Jurkat, Clone E6-1 (cell line): Measurements from ENCODE around the gene SLC44A5. TPM values are rescaled to one million over a fixed set of nuclear protein-coding genes. Genes with fewer than 3 reads are reported as not detected.
"Not testable (repeated sequence)": the region's sequence is repeated elsewhere in the genome, so short reads cannot be mapped to it uniquely, and the experiment has no call there.

ENCODE experiments used
- DNase-seq: peaks from one replicate; pipeline ENCODE4 v3.0.0-alpha.2; 2011; ENCODE audit warnings: low read depth, low spot score
- H3K4me3 ChIP-seq: 2 replicates; pipeline ENCODE4 v1.5.1; 2011; ENCODE audit warnings: mild to moderate bottlenecking, low read length, control low read depth, moderate library complexity
- polyA plus RNA-seq: library from polyadenylated mRNA; unstranded; fragments of >200 nt; gene quantifications from one replicate; pipeline ENCODE4 v1.2.1, GENCODE V29; 2012; ENCODE audit warnings: missing spikeins; ENCODE audit not compliant: insufficient read length, insufficient read depth

The SLC44A5 gene
- 0.90 TPM for polyA plus RNA-seq

GRCh38 chr1:75611014-75611413 is at the start of gene SLC44A5:
Gene SLC44A5 (minus strand): TSS chr1:75611114. CDS start chr1:75541447, 69,667 bp downstream.
- DNase-seq, result no peak
- H3K4me3 ChIP-seq, result no peak within 1 kb of the TSS

GRCh38 chr1:75655931-75656330 is 45.0 kb upstream of the SLC44A5 start:
- no peak for DNase-seq
- H3K4me3 ChIP-seq, result no peak overlapping the region

DNA sequence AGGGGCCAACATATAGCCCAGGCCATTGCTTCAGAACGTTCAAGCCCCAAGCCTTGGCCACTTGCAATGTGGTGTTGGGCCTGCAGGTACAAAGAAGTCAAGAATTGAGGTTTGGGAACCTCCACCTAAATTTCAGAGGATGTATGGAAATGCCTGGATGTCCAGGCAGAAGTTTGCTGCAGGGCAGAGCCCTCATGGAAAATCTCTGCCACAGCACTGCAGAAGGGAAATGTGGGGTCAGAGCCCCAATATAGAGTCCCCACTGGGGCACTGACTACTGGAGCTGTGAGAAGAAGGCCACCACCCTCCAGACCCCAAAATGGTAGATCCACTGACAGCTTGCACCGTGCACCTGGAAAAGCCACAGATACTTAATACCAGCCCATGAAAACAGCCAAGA is 36.3 kb upstream of the SLC44A5 start:
- DNase-seq, H3K4me3 ChIP-seq: not testable (repeated sequence)

DNA sequence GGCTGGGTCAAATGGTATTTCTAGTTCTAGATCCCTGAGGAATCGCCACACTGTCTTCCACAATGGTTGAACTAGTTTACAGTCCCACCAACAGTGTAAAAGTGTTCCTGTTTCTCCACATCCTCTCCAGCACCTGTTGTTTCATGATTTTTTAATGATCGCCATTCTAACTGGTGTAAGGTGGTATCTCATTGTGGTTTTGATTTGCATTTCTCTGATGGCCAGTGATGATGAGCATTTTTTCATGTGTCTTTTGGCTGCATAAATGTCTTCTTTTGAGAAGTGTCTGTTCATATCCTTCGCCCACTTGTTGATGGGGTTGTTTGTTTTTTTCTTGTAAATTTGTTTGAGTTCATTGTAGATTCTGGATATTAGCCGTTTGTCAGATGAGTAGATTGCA is 34.2 kb upstream of the SLC44A5 start:
- H3K4me3 ChIP-seq, DNase-seq: not testable (repeated sequence)

DNA sequence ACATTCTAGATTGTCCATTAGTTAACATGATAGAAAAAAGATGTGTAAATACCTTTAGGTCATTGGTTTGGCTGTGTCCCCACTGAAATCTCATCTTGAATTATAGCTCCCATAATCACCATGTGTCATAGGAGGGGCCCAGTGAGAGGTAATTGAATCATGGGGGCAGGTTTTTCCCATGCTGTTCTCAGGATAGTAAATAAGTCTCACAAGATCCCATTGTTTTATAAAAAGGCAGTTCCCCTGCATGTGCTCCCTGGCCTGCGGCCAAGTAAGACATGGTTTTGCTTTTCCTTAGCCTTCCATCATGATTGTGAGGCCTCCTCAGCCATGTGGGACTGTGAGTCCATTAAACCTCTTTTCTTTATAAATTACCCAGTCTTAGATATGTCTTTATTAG is 32.5 kb upstream of the SLC44A5 start:
- DNase-seq, result no peak
- H3K4me3 ChIP-seq, result no peak overlapping the region

DNA sequence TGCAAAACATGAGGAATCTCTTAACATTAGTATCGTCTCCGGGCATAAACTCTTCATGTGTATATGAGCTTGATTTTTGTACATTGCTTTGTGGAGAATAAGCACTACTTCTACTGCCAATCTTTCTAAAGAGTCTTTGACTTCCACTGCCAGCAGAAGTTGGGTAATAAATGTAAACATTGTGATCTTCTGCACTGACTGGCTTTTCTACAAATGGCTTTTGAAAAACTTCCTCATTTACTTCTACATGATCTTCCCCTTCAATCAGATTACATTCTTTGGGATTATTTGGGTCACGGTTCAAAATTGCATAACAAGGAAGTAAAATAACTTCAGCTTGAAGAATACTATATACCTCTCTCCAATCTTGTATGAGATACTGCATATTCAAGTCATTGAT is 30.4 kb upstream of the SLC44A5 start:
- no peak overlapping the region for H3K4me3 ChIP-seq
- DNase-seq, result no peak

DNA sequence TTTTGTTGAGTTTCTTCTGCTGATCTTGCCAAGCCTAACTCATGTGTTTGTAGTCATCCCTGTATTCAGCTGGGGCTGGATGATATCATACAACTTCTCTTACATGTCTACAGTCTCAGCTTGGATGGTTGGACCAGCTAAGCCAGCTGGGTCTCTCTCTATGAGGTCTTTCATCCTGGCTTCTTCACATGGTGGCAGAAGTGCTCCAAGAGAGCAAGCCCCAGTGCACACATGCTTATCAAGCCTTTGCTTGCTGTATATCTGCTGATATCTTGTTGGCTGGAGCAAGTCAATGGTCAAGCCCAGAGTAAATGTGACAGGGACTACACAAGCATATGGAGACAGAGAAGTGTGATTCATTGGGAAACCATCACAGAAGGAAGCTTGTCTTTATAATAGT is 29.2 kb upstream of the SLC44A5 start:
- no peak for DNase-seq

DNA sequence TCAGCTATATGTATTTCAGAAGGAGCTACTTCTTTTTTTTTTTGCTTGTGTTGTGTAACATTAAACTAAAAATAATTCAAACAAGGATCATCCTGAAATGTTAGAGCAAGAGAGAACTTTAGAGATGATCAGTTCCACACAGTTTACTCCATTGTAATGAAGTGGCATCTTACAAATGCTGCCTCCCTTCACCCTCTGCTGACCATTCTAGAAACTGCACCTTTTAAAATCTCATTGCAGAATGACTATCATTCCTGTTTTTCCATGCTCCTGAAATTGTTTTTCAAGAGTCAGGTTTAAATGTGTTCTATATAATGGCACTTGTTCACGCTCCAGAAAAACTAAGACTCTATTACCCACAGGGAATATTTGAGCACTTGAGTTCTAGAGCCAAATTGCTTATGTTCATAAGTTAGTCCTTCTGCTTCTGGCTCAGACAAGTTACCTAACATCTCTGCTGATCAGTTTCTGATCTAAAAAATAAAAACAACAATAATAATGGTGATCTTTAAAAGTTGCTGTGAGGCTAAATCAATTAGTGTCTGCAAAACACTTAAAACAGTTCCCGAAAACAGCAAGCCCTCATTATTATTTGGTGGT is 21.5 kb upstream of the SLC44A5 start:
- no peak overlapping the region for H3K4me3 ChIP-seq
- no peak for DNase-seq

More for the DNA sequence above, 29.2 kb upstream of the SLC44A5 start:
- no peak overlapping the region for H3K4me3 ChIP-seq

DNA sequence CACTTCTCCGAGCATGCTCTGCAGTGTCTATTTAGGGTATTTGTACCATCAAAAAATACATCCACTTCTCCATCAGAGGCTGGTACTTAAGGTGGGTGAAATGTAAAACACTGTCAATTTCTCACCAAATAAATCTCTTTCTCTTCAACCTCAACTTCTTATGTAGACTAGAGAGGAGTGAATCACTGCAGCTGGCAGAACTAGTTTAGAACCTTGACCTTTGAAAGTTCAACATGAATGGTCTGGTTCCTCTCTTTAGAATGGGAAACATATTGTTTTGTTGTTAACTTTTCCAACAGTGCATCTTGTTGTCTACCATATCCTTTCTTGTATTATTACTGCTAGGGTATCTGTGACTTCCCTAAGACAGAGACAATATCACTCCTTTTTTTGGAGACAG is 20.1 kb upstream of the SLC44A5 start:
- no peak overlapping the region for H3K4me3 ChIP-seq

GRCh38 chr1:75630004-75630594 is 19.2 kb upstream of the SLC44A5 start:
- DNase-seq, result peak; percentile 81
- no peak overlapping the region for H3K4me3 ChIP-seq

More for the DNA sequence above, 20.1 kb upstream of the SLC44A5 start:
- no peak for DNase-seq

DNA sequence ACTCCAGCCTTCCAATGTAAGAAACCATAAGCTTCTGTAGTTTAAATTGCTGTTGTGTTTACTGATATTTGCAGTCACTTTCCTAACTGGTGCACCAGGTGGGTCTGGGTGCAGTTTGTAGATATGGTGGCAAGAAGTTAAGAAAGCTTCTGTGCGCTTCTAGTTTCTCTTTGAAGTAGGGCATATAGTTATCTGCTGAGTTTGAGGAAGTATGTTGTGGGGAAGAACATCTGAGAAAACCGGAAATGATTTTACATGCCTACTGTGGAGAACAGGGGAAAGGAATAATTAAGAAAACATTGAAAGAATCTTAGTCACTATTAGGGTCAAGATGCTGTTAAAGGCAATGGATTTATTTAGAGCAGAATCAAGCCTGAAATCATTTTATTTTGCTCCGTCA is 14.9 kb upstream of the SLC44A5 start:
- H3K4me3 ChIP-seq, result no peak overlapping the region

DNA sequence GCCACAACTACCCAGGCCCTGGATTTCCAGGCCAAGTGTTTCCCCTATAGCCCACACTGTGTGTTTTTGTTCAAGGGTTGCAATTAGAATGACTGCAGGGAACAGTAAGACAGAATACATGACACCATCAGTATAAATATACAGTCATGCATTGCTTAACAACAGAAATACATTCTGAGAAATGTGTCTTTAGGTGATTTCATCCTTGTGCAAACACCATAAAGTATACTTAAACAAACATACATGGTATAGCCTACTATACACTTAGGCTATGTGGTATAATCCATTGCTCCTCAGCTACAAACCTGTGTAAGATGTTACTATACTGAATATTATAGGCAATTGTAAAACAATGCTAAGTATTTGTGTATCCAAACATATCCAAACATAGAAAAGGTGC is 7.5 kb upstream of the SLC44A5 start:
- no peak overlapping the region for H3K4me3 ChIP-seq
- DNase-seq, result no peak

More for the DNA sequence above, 14.9 kb upstream of the SLC44A5 start:
- peak; percentile 93 for DNase-seq

DNA sequence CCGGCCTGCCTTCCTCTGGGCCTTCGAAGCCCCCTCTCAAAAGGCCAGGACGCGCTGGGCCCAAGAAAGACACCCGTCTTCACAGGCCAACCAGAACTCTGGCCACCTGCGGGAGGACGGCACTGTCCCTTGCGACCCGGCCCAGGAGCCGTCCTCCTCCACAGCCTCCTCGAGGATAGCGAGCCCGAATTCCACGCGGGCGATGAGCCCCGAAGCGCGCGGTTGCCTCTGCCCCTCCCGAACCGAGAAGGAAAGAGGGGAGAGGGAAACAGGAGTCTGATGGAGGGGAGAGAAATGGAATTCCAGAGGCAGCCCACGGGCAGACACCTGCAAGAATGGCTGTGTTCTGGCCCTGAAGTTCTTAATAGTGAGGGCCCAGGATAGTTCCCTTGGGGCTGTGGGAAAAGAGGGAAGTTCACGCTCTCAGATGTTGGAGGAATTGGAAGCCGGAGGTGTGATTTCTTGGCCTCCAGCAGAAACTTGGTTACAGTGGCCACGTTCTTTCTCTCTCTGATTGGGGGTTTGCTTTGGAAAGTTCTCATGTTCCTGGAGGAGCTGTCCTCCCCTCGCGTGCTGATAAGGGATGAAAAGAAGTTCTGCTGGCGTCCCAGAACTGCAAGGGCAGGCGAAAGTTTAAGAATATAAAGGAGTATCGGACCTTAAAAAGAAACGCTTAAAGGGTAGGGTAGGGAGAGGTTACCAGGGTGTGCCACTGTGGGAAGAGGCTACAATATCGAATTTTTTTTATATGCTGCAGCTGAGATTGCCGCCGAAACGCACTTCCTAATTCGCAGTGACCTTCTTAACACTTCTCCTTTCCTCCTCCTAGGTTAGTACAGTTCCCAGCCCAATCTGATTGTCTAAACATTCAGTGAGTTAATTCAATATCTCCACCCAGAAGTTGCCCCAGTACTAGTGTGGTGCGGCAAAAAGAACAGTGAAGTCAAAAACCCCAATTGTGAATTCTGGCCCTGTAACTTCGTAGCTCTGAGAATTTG is 5.8 kb upstream of the SLC44A5 start:
- no peak overlapping the region for H3K4me3 ChIP-seq
- no peak for DNase-seq

- DNase-seq, result no peak
- H3K4me3 ChIP-seq, result peak overlapping the region; percentile 83
Measured at GRCh38 chr1:75615613-75616435, 4.9 kb upstream of the SLC44A5 start.

DNA sequence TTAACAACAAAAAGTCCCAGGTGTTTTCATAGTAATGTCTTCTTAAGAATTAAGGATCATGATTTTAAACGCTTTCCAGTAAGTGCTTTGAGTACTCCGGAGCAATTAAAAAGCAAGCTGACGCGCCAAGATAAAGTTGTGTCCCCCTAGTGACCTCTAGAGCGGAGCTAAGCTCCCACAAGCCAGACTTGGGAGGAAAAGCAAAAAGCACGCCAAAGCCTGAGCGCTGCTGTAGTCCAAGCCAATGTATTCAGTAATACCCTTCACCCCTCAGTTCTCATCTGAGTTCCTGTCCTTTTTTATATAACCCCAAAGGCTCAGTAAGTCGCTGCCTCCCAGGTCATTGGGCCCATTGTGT is 3.5 kb upstream of the SLC44A5 start:
- DNase-seq, result no peak

GRCh38 chr1:75613916-75614315 is 3.0 kb upstream of the SLC44A5 start:
- no peak overlapping the region for H3K4me3 ChIP-seq
- no peak for DNase-seq

More for the DNA sequence above, 3.5 kb upstream of the SLC44A5 start:
- peak overlapping the region; percentile 83 for H3K4me3 ChIP-seq

DNA sequence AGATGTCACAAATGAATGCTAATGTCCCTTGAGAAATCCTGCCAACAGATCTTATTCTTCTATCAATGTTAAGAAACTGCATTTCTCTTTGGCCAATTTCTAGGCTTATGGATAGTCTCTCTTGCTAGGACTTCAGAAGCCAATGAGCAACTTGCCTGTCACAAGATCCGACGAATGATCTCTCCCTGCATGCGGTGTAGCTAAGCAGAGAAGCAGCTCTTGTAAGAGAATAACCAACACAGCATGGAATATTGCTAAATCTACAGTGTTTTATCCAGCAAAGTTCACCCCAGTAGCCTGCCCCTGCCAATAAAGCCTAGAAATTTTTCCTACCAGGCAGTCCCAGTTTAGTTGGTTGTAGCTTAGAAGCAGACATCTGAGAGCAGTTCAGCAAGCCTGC is 2.1 kb upstream of the SLC44A5 start:
- H3K4me3 ChIP-seq, result no peak overlapping the region
- DNase-seq, result no peak

DNA sequence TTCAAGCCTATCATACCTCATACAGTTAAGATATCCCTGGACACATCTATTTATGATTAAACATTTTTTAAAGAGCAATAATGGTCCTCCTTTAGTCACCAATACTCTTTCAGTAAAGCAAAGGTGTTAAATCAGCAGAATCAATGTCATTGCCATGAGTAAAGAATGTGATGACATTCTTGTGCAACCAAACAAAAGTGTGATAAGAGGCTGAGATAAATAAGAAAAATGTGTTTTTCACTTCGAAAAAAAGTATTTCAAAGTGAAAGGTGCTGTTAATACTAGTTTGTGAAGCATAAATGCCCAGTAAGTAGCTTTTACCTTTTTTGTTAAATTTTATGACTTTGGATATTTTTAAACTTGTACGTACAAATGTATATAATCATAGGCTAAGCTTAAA is 8.4 kb downstream of the SLC44A5 start:
- DNase-seq, result no peak

GRCh38 chr1:75600781-75601180 is 10.1 kb downstream of the SLC44A5 start:
- DNase-seq, result no peak
- no peak overlapping the region for H3K4me3 ChIP-seq

More for the DNA sequence above, 8.4 kb downstream of the SLC44A5 start:
- H3K4me3 ChIP-seq, result no peak overlapping the region
